Gastroesophageal sphincter (tissue), 3 donors: ENCODE results near the gene FAM20A.

ENCODE experiments used
- POLR2A ChIP-seq, 2 donors: fragments of 450-650 bp; IDR thresholded peaks; one replicate each; pipeline ENCODE4 v1.6.1; 2017; ENCODE audit warnings: antibody characterized with exemption in 2 of 2, mild to moderate bottlenecking in 2 of 2, moderate library complexity in 1 of 2
- TF ChIP-seq, protein P1 (sequence below), 4 experiments: fragments of 200-600 bp in 2 of 4; fragments of 450-650 bp in 2 of 4; sonication (generic) in 1 of 4; IDR thresholded peaks; one replicate each; pipeline ENCODE4 v1.5.1; 2017 to 2019; ENCODE audit warnings: antibody characterized with exemption in 4 of 4, mild to moderate bottlenecking in 2 of 4, moderate library complexity in 2 of 4

DNA sequence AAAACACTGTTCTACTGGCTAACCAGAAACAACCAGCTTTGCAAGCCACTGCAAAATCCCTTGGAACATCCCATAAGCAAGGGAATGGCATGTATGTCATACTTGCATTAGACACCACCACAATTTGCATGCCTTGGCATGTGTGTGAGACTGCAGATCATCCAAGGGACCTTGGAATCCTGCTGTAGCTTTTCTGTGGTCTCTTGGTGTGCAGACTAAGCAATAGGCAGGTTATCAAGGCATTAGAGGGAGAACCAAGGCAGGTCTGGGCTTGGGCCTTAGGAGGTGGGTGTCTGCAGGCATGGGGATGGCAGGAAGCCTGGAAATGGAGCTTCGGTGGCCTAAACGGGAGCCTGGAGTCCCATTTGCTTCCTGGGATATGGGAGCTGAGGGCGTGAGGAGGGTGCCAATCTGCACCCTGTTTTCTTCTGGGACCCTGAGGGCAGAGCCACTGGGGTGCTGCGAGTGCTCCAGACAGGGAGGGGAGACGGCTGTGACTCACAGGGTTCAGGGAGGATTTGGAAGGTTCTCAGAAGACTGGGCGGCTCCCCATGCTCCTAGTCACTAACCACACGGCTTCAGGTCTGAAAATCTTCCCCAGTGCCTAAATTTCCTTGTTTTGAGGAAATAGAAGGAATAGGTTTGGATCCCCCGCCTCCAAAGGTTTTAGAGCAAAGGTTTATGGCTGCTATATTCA lies 36.6 kb downstream of the FAM20A start:
- TF ChIP-seq POLR2A (IDR thresholded peaks at IDR 0.05) = no peak
- TF ChIP-seq, protein P1, sequence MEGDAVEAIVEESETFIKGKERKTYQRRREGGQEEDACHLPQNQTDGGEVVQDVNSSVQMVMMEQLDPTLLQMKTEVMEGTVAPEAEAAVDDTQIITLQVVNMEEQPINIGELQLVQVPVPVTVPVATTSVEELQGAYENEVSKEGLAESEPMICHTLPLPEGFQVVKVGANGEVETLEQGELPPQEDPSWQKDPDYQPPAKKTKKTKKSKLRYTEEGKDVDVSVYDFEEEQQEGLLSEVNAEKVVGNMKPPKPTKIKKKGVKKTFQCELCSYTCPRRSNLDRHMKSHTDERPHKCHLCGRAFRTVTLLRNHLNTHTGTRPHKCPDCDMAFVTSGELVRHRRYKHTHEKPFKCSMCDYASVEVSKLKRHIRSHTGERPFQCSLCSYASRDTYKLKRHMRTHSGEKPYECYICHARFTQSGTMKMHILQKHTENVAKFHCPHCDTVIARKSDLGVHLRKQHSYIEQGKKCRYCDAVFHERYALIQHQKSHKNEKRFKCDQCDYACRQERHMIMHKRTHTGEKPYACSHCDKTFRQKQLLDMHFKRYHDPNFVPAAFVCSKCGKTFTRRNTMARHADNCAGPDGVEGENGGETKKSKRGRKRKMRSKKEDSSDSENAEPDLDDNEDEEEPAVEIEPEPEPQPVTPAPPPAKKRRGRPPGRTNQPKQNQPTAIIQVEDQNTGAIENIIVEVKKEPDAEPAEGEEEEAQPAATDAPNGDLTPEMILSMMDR (IDR thresholded peaks at IDR 0.05) = no peak
